HG03103 (cell line): ENCODE data around the gene C1QB.

ENCODE experiments used
- ATAC-seq: cut with Tn5 transposase; IDR thresholded peaks from one replicate; pipeline ENCODE4 v1.9.1; 2021; ENCODE audit warnings: low read depth; ENCODE audit not compliant: unreplicated experiment

C1QB gene, protein sequence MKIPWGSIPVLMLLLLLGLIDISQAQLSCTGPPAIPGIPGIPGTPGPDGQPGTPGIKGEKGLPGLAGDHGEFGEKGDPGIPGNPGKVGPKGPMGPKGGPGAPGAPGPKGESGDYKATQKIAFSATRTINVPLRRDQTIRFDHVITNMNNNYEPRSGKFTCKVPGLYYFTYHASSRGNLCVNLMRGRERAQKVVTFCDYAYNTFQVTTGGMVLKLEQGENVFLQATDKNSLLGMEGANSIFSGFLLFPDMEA

DNA sequence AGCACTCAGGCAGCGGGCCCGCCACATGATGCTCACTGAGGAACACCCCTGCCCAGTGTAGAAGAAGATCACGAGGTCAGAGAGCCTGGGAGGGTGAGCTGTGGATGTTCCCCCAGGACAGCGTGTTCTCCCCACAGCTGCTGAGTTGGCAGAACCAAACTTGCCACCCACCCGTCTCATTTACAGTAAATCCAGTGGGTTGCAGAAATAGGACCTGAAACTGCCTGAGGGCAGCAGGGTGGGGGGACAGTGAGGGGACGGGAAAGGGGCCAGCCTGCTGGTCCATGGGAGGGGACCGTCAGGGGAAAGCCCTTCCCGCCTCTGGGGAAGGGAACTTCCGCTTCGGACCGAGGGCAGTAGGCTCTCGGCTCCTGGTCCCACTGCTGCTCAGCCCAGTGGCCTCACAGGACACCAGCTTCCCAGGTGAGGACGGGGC lies at the start of gene C1QB:
Gene C1QB, plus strand, starts transcription at position 356 of the 436 bp plus-strand sequence. CDS start 6,227 bp downstream, outside the sequence.
- no peak for ATAC-seq

DNA sequence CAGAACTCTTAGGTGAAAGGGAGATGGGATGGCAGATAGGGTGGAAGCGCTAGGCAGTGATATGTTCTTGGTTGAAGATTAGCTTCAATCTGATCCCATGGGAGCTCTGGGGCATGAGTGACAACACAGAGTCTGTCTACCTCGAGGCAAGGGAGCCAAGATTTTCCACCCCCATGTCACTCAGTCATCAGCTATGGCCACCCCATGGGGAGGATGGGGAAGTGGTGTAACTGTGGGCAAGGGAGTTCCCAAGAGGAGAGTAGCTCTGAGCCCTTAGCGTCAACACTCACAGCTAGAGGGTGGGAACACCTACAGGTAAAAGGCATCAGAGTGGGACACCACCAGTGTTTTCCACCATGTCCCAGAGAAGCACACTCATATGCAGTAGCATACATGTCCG lies 46.9 kb upstream of the C1QB start:
- no peak for ATAC-seq

DNA sequence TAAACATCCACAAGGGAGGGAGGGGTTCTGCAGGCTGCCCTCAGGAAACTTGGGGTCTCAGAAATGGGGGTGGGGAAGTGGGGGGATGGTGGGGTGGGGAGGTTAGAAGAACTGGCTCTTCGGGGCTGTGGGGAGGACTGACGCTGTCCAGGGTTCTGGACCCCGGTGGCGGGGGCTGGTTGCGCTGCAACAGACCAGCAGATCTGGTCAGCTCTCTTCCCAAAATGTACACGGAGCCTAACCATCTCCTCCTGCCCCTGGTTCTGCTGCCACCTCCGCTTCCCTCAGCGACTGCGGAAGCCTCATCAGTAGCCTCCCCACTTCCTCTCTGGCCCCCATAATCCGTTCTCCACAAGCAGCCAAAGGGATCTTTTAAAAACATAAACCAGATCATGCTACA lies 45.9 kb upstream of the C1QB start:
- no peak for ATAC-seq

DNA sequence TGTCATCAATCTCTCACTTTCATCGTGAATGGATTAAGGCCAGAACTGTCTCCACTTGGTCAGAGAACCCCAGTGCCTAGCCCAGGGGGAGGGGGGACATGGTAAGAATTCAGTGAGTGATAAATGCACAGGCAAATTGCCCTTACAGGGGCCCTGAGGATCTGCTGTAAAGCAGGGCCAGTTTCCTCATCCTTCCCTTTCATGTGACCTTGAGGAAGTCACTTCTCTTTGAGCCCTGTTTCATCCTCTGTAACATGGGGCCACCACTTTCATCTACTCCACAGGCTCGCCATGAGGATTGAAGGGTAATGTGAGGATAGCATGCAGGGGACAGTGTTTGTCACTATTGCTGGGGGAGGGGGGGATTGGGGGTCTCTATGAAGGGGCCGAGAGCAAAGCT lies 44.7 kb upstream of the C1QB start:
- no peak for ATAC-seq

DNA sequence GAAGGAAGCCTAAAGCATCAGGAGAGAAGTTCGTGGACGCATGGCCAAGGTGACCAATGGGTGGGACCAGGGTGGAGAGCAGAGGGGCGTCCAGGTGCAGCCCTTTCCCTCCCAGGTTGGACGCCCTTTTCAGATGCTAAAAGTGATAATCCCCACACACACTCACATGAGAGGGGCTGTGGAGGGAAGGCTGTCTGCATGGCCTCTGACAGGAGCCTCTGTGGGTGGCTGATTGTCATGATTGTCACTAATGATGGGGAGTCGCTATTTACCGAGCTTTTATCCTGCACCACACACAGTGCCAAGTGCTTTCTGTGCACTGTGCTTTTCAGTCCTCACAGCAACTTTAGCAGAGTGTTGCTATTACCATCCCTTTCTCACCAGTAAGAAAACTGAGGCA lies 43.7 kb upstream of the C1QB start:
- no peak for ATAC-seq

DNA sequence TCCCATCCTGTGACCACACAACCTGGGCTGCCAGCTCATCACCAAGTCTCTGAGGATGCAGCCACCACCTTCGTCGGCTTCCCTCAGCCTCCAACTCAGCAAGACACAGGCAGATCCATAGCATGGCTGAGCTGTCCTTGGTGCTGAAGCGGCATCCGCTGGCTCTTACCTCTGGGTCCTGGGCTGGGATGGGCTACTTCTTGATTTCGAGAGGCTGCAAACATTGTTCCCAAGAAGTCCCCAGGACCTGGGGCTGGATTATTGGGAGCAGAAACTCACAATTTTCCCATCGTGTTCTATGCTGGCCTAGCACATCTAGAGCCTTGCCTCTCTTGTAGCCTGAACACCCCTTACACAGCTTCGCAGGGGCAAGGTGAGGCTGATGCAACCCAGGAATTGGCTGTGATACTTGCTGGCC lies 41.5 kb upstream of the C1QB start:
- no peak for ATAC-seq

DNA sequence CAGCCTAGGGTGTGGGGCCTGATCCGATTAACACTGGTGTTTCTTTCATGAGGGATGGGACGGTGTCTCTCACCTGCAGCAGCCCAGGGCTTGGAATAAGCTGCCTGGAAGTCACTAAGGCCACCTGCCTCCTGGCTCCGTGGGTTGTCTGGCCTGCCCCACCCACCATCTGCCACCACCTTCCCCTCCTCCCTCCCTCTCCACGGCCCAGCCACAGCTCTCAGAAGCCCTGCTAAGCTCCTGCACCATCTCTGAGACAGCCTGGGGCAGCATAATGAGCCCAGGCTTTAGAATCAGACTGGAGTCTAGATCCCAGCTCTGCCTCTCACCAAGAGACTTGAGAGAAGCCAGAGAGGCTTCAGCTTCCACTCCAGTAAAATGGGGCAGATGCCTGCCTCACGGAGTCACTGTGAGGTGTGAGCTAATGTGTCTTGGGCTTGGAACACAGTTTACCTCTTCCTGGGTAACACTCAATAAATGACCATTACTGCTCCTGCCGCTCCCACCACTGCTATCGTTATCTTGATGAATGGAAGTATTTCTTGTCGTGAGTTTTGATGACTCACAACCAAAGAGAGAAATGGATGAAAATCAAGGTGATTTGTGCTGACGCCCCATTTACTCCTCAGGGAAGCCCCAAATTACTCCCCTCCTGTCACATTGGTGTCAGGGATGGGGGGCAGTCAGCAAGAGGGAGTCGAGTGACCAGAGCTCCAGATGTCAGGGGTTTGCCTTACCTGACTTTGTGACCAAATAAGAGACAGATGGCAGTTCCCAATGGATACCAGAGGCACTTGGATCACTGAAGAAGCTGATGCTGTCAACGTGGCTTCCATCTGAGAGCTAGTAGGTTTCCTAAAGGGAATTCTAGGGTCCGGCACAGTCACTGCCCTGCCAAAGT lies 40.1 kb upstream of the C1QB start:
- no peak for ATAC-seq

DNA sequence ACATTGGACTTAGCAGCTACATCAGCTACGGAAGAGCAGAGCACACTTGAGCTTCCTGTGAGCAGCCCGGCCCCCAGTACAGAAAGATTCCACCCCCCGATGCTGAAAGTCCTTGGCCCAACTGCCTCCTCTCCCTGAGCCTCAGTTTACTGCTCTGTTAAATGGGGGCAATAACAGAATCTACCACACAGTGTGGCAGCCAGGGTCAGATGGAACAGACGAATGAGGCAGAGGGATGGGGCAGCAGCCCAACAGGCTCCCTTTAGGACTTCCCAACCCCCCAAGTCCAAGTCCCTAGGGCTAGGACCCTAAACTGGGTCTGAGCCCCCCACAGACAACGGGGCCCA lies 39.5 kb upstream of the C1QB start:
- ATAC-seq = no peak

DNA sequence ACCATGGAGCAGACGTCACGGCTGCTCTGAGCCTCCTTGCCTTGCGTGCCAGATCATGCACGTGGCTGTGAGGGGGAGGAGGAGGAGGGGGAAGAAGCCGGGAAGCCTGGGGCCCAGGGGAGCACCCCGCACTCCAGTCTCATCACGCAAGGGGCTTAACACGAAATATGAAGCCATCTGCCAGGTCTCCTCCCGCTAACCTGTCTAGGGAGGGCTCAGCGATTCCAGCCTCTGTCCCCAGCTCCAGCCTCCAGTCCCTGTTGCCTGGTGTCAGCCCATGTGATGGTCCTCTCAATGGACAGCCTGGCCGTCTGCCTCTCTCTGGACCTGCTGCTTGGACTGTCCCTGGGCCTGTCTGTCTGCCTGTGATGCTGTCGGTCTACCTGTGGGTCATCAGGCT lies 39.1 kb upstream of the C1QB start:
- no peak for ATAC-seq

DNA sequence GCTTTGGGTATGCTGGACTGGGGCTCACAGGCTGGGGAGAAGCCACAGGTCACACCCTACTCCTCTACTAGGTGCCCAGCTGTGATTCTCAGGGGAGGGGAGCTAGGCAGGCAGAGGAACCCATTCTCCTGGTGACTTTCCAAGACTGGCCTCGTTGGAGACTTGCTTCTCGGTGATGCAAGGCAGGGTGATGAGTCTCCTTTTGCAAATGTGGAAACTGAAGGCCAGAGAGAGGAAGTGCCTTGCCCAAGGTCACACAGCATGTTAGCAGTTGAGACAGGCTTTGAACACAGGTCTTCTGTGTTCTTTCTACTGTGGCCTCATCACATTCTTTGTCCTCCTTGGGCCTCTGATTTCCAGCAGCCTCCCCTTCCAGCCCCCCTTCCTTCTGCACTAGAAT lies 37.1 kb upstream of the C1QB start:
- ATAC-seq = no peak

DNA sequence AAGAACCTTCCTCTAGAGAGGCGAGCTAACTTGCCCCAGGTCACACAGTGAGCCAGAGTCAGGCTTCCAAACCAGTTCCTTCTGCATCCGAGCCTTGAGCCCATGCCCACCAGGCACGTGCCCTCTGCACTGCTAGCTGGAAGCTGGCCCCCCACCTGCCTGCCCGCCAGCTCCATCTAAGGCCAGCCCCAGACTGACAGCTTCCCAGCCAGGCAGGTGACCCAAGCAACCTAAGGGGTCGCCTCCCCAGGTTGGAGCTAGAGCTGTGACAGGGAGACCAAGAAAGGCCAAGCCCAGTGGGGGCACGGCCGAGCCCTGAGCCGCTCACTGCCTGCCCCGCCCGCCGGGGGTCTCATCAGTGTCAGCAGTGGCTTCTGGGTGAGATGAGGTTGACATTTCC lies 36.5 kb upstream of the C1QB start:
- no peak for ATAC-seq

DNA sequence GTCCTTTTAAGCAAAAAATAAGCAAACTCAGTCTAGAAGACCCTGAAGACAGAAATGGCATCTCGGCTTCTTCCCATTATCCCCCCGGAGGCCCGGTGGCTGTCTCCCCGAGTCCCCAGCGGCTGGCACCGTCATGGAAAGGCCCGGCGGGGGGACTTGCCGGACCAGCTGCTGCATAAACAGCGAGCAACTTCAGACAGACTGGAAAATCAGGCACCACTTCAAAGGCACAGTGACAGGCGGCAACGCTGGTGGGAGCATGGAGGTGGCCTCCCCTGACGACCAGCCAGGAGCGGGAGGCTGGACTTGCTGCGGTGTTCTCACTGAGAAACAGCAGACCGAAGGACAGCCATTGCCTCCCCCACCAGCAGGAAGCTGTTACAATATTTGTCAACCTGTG lies 35.0 kb upstream of the C1QB start:
- ATAC-seq = no peak

DNA sequence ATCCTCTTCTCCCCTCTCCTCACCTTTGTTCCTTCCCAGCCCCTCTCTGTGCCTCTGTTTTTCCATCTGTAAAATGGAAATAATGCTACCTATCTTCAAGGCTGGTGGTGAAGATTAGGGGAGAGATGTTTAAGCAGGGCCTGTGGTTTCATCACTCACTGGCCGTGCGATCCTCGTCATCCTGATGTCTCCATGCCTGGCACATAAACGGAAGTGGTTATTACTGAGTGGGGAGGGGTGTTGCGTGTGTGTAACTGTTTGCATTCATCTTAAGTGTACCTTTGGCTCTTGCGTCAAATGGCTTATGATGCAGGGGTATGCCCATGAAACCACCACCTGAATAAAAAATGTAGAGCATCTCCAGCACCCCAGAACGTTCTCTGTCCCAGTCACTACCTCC lies 33.8 kb upstream of the C1QB start:
- no peak for ATAC-seq

DNA sequence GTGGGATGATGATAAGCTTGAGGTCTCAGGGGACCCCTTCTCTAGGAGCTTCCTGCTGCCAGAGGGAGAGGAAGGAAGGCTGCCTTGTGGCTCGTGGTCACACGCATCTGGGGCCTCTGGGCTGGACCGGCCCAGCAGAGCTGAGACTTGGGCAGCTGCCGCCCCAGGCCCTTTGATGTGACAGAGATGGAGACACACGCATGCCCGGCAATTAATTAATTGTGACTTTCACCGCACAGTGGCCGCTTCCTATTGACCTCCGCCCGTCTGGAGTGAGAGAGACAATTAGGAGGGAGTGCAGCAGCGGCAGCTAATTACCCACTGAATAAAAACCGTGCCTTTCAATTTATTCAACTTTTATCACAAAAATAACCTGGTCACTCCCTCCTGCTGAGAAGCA lies 33.2 kb upstream of the C1QB start:
- ATAC-seq = no peak

DNA sequence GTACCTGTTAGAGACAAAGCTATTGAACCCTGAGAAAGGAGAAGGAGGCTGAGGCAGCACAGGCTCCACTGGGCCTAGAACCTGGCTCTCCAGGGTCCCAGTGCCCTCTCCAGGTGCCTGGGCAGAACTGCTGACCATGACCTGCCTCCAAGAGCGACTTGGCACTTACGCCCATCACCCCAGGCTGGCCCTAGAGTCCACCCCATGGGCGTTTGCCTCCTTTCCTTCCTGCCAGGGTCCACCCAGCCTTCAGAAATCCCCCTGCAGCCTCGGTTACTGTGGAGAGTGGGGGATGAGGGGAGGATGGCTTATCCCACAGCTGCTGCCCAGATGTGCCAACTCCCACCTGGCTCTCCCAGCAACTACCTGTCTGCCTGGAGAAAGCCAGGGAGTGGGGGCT lies 31.3 kb upstream of the C1QB start:
- ATAC-seq = no peak

DNA sequence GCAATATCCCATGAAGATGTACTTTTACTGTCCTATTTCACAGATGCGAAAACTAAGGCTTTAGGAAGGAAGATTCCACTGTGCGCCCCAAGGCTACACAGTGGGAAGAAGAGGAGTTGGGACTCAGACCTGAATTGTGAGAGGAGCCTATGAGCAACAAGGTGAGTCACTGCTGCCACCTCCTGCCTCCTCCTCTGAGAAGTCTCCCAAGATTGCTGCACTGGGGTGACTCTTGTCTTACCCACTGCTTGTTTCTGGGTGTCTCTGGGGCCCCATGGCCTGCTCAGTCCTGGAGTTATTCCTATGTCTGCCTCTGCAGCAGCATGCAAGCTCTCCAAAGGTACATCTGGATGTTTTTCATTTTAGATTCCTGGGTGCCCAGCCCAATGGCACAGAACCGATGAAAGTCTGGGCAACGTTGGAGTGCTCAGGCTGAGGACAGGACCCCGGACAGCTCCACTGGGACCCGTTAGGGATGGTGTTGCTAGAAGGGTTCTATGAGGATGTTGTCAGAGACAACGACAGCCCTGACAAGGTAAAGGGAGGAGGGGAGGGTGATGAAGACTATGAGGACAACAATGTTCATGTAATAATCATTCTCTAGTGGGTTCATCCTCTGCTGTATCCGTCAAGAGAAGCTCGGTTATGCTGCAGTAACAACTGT lies 27.6 kb upstream of the C1QB start:
- ATAC-seq = no peak

DNA sequence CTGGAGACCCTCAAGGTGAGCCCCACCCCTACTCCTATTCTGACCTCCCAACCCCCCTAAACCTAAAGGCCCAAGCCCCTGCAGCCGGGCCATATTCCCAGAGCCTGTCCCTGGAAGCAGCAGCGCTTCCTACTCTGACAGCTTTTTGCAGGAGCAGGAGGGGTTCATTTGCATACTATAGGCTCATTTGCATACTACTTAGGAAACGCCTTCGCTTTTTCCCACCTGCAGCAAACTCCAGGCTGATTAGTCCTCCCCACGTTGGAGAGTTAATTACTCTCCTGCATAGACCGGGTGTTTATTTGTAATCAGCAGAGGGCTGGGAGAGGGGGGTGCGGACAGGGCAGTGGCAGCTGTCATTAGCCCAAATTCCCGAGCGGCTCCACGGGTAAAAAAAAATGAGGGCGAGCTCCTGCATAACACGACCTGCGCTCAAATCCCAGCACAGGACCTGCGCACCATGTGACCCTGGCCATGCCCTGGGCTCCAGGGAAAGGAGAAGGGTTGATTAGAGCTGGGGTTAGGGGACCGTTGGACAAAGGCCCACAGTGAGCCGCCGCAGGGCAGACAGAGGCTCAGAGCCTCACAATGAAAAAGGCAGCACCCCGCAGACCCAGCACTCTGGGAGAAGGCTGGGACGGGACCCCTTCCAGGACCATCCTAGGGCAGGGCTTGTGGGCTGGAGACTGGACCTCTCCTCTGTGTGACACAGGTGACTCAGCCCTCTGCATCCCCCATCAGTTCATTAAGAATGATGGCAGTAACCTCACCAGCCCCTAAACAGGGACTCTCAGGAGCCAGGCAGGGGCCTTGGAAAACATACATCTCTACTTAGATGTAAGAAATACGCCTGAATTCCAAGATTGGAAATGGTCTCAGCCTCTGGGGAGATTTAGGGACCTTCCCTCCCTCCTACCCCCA lies 26.5 kb upstream of the C1QB start:
- no peak for ATAC-seq

DNA sequence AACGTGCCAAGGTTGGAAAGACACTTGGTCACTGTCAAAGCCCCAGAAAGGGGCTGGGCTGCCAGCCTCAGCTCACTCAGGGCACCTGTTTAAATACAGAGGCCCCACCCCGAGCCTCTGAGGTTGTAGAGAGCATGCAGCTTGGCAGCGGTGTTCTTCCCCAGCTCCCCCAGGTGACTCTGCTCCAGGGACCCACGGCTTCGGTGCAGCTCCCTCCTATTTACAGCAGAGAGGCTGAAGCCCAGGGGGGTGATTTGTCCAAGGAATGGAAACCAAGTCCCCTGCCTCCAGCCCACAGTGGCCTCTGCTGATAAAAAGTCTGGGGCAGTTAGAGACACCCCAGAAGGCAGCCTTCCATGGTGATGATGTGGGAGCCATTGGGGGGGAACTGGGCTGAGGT lies 25.7 kb upstream of the C1QB start:
- ATAC-seq = no peak

DNA sequence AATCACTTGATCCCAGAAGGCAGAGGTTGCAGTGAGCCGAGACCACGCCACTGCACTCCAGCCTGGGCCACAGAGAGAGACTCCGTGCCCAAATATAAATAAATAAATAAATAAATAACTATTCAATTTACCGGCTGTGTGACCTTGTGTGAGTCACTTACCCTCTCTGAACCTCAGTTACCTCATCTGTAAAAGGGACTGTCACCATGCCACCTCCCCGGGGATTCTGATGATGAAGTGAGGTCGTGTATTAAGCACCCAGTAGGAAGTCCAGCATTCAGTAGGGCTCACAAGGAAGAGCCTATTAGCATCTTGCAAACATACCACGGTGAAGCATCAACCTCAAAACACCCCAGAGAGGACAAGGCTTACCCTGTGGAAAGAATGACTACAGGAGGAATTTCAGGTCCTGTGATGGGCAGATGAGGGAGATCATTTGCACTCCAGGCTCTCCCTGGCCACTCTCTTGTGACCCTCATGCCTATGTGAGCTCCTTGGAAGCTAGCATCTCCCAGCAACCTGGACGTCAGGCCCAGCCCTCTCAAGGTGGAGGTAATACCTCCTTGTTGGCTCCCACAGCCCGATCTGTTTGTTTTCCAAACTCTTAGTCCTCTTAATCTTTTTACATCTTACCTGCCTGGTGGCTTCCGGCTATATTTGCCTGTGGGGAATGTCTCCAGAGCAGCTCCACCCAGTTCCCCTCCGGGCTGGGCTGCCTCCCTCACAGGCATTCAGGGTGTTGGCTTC lies 24.2 kb upstream of the C1QB start:
- no peak for ATAC-seq

DNA sequence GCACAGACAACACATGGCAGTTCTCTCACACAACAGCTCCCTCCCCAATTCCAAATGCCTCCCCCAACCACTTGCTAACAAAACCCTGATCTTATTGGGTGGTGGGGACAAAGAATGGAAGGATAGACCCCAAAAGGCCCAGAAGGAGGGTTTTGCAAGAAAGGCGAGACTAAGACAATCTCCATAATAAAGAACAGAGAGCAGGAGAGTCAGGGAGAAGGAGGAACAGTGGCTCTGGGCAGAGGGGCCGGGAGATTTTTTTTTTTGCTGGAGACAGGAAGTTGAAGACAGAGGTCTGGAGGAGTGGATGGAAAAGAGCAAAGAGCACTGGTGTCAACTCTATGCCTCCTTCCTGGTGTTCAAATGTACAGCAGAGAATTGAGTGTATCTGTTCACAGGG lies 23.1 kb upstream of the C1QB start:
- no peak for ATAC-seq
